IPS-11a (cell line): ENCODE measurements around the gene CFAP206.
"Not testable (repeated sequence)": the region's sequence is repeated elsewhere in the genome, so short reads cannot be mapped to it uniquely, and the experiment has no call there.

Experiments used
- H3K4me3 ChIP-seq: one replicate; pipeline ENCODE4 v1.5.1; 2013; ENCODE audit warnings: low read depth, low read length, control low read depth

The CFAP206 gene

DNA sequence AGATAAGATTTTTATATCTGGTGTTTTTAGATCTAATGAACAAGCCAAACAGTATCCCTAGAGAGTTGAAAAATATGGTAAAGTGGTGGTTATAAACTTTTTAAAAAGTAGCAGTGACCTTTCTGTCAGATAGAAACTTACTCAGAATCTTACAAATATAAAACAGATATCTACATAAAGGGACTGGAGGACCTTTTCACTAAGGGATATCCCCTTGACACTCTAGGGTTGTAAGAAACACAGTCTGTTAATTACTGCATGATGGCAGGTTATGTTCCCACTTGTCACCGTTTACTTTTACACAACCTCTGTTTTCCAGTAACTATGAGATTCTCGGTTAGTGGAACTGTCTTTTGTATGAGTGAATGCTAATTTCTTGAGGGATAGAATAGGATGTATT, 11.5 kb downstream of the CFAP206 start:
- H3K4me3 ChIP-seq = no peak overlapping the region

DNA sequence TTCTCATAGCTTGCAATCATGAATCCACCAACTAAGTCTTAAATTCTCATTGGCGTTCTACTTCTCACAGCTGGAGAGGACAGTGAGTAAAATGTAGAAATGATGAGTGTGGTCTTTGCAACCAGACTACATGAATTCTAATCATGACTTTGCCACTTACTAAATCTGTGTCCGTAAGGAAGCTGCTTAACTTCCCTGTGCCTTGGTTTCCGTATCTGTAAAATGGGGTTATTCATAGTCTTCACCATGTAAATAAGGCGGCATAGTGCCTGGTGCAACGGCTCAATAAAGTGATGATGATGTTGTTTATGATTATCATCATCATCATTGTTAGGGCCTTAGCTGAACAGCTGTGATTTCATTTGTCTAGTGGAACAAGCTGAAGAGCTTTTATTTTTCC, 12.6 kb downstream of the CFAP206 start:
- no peak overlapping the region for H3K4me3 ChIP-seq

DNA sequence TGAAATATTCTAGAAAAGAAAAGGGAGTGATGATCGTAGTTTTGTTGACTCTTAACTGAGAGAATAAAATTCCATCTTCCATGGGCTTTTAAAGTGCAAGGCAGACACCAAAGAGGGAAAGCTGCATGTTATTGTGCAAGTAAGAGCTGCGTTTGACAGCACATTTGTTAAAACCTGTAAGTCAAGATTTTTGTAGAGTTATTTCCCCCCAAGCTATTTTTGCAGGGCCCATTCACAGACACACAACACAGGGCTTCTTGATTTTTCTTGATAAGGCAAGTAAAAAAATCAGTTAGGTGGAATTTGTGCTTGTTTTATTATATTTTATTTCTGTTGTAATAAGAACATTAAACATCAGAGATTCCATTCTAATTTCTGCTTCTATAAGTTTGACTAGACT, 13.8 kb downstream of the CFAP206 start:
- no peak overlapping the region for H3K4me3 ChIP-seq

DNA sequence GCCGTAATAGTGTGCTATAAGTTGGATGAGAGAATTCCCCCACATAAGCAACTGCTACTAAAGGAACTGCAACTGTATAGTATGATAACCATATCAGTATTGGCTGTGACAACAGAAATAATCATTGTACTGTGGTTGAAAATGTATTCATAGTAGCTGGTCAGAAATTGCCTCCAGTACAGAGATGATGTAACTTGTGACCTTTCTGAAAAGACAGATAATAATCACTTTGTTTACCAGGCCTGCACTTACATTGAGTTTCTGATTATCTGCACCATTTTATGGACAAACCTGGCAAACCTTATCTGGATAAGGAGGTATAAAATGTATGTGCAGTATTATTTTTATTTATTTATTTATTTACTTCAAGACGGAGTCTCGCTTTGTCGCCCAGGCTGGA, 19.0 kb downstream of the CFAP206 start:
- H3K4me3 ChIP-seq = no peak overlapping the region

DNA sequence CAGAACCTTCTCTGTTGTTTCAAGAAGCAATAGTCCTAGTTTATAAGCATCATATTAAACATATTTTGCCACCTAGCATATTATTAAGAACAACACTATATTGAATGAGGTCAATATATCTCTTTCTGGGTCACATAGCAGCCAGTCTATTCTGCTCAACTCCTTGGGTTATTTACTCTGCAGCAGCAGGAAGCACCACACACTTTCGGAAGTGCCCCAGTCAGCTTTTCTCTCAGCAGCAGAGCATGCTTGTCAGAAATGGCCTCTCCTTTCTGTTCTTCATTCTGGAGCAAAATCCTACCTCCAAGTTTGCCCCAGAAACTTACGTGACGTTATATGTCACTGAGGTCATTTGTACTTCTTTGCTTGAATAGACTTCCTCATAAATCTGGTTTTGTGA, 22.7 kb downstream of the CFAP206 start:
- H3K4me3 ChIP-seq = no peak overlapping the region

DNA sequence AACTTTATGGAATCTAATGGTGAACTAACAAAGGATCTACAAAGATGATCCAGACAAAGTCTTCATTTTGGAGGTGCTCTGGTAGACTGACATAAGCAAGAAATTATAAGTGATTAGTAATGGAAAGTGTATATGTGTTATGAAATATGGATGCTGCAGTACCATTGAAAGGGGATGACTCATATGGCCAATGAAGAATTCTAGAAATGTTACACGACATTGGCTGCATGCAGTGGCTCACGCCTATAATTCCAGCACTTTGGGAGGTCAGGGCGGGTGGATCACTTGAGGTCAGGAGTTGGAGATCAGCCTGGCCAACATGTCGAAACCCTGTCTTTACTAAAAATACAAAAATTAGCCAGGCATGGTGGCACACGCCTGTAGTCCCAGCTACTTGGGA, 23.5 kb downstream of the CFAP206 start:
- no peak overlapping the region for H3K4me3 ChIP-seq

DNA sequence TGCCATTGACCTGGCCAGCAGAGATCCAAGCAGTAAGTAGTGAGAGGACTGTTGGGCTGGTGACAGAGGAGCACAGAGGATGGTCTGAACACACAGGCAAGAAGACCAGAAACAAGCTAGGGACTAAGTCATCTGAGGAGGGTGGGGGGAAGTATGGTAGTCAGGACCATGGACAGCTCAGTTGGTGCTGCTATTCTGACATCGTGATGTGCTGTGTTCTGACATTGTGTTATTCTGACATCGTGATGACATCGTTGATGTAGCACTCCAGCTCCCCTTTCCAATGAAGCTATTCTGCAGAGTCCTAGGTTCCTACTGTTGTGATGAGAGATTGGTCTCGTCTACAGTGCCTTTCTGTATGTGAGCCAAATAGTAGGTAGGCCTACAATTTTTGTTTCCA, 28.7 kb downstream of the CFAP206 start:
- H3K4me3 ChIP-seq = no peak overlapping the region

DNA sequence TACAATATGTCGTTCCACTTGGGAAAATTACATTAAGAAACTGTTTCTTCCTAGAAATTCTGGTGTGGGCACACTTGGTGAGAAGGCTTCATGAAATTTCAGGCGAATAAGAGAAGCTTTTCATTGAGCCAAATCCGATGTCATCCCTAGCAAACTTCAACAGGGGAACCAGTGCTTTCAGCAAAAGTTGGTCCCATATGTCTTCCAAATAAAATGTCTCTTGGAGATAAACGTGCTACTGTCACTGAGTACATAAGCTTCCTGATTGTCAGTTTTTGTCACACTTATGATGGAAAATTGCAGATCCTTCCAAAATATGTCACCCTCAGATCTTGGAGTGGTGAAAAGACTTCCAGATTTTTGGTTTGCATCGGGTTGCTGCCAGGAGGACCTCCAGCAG, 33.9 kb downstream of the CFAP206 start:
- no peak overlapping the region for H3K4me3 ChIP-seq

DNA sequence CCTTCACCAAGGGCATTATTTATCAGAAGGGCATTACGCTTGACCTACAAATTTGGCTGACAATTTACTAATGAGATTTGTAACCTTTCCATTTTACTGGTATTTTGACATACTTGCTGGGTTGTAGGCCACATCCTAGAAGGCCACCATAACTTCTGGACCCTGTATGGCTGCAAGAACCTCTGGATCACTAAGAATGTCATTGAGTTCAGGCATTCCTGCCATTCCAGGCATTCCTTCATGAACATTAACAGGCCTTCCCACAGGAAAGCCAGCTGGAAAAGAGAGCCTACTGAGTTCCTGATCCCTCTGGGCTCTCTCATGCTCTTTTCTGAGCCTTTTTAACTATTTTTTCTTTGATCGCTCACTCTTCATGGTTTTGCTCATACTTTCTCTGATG, 36.6 kb downstream of the CFAP206 start:
- no peak overlapping the region for H3K4me3 ChIP-seq

DNA sequence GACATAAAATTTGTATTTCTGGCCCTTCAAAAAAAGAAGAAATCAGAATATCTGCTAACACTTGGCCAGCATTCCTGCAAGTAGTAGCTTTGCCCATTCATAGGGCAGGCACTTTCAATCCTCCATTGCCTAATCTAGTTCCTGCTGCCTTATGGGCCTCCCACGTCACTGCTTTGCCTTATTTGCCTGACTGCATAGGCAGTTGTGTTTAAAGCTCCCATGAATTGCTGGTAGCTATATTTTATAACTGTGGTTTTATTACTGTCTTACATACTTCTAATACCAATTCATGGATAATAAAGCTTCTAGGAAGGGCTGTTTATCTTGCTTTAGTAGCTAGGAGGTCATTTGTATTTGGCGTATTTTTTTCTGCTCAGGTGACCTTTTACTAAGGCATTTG, 57.3 kb downstream of the CFAP206 start:
- no peak overlapping the region for H3K4me3 ChIP-seq

DNA sequence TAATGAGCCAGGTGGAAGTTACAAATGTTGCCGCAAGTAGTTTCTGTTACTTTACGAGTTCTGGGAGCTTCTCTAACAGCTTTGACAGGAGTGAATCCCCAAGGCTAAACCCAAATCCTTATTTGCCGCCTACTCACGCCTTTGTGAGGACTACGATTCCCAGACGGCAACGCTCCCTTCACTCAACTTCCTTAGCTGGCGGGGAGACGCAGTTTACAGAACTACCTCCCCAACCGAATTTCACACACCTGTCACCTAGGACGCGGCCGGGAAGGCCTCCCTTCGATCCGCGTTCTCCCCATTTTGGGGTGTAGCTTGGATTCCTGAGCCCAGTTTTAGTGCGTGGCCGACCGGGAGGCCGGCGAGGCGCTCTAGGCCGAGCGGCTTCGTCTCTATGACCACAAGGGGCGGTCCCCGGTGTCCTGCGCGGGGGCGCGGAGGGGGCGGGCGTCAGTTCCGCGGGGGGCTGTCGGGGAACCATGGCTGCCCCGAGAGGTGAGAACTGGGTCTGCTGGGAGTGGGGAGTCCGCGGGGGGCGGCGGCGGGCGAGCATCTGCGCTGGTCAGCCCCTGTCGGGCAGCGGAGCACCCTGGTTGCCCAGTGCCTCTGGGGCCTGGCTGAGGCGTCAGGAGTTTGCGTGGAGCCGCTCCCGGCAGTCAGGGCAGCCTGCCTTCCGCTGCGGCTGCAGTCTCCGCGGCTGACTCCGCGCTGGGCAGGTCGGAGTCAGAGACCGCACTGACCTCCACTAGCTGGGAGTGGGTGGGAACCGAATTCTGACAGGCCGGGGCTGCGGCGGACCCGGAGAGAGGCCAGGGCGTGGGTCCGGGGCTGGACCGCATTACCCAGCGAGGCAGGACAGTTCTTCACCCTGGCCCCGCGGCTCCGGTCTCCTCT, 65.0 kb downstream of the CFAP206 start, which contains the start of gene SLC35A1:
TSS of gene SLC35A1 (plus strand) at position 450 of the 894 bp plus-strand sequence. CDS start at position 480, 30 bp downstream.
- peak within 1 kb of the TSS; percentile 95 for H3K4me3 ChIP-seq

DNA sequence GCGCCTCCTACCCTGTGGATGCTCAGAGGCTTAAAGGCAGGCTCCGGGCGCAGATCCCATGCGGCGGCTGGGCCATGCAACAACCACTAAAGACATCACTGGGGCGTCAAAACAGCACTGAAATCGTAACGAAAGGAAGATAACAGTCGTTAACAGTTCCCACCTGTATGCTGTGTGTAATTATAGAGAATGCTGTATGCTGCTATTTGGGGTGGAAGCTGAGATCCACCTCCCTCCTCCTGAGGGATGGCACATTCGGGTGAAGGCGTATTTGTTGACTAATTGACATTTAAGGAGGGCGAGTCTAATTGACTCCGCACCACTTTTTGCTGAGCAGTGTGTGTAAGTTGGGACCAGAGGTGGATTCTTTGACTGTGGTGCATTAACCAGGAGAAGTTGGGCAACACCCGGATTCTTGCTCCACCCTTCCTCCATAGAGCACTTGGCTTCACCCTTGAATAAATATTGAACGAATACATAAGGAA, 65.7 kb downstream of the CFAP206 start:
- peak overlapping the region; percentile 95 for H3K4me3 ChIP-seq

DNA sequence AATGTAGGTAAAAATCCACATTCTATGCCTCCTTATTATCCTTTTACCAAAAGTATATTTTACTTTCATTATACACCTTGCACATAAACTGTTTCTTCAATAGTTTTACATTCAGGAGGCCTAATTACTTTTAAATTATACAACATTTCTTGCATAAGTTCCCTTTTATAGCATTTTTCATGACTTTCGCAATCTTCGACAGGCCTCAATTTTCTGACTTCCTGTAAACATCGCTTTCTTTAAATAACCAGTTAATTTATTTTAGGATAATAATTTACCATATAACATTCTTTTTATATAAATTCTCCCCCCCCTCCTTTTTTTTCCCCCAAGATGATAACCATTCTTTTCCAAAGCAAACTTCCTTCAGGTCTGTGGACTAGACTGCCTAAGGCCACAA, 74.2 kb downstream of the CFAP206 start:
- H3K4me3 ChIP-seq = no peak overlapping the region

DNA sequence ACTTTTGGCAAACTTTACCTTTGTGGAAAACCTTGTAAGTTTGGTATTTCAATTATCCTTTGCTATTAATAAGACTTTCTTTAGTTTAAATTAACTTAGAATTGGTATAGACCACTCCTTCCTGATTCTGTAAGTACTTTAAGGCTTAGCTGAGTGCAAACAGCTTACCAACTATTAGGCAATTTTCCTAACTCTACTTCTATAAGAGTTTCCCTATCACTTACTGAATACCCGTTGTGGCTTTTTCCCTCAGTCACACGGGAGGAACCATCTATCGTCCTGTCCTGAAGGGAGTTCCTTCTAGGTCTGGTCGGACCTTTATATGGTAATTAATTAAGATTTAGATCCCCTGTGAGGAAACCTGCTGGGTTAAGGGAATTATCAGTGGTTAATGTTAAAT, 74.6 kb downstream of the CFAP206 start:
- H3K4me3 ChIP-seq = no peak overlapping the region

DNA sequence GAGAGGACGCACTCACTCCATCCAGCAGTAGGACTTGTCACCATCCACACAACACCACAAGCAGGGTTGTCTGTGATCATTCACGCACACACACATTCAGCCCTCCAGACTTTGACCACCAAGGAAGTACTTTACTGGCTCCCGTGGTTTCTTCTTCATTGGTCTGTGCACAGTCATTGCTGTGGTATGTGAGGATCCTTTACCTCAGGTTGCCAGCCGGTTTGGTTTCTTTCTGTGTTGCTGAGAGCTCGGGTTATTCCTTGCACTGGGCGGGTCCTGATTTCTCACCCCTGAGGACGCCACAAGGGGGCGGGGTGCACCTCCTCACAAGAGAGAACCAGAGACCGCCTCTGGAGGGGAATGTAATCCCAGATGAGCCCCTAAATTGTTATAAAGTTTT, 76.2 kb downstream of the CFAP206 start:
- H3K4me3 ChIP-seq = no peak overlapping the region

DNA sequence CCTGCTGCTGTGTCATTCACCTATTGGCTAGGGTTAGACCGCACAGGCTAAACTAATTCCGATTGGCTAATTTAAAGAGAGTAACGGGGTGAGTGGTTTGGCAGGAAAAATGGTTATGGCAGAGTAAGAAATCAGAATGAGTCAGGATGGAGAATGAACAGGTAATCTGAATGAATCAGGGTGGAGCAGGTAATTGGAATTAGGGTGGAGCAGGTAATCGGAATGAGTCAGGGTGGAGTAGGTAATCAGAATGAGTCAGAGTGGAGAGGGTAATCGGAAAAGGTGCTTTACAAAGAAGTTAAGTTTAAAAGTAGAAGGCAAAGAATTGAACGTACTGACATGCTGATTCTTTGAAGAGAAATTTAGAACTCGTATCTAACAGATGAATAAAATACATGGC, 76.7 kb downstream of the CFAP206 start:
- H3K4me3 ChIP-seq = no peak overlapping the region

DNA sequence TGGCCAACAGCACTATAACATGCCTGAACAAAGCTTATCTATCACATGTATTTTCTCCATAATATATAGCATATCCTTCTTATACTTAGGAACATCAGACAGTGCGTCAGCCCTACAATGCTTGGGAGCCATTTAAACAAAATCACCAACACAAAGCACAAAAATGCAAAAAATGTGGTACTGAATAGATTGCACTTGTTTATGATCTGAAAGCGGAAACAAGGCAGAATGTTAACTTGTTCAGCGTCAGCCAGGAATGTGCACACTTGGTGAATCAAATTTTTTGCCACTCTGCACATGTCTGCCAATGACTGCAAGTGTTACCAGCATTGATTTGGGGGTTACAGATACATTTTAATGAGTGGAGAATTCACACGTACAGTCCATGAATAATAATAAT, 79.8 kb downstream of the CFAP206 start:
- H3K4me3 ChIP-seq = no peak overlapping the region

DNA sequence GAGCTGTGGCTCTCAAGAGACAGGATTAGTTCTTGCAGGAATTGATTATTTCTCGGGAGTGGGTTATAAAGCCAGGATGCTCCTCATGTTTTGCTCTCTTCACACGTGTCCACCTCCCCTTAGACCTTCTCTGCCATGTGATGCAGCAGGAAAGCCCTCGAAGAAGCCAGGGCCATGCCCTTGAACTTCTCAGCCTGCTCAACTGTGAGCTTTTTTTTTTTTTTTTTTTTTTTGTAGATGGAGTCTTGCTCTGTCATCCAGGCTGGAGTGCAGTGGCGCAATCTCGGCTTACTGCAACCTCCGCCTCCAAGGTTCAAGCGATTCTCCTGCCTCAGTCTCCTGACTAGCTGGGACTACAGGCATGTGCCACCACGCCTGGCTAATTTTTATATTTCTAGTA, 81.6 kb downstream of the CFAP206 start:
- H3K4me3 ChIP-seq = not testable (repeated sequence)

DNA sequence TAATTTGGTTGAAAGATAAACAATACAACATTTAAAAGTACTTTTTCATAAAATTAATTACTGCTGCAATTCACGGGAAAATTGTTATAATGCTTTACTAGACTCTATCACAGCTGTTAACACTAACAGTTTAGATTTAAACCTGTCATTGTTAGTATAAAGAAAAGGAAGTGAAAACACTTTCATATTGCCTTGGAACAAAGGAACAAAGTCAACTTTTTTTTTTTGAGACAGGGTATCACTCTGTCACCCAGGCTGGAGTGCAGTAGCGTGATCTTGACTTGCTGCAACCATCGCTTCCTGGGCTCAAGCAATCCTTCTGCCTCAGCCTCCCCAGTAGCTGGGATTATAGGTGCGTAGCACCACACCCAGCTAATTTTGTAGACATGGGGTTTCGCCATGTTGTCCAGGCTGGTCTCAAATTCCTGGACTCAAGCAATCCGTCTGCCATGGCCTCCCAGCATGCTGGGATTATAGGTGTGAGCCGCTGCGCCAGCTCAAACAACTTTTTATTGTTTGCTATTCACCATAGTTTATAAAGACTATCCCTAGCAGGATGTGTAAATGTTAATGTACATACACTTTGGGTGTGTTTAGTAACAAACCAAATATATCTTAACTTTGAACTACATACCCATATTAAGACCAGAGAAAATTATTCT, 87.1 kb downstream of the CFAP206 start:
- no peak overlapping the region for H3K4me3 ChIP-seq

DNA sequence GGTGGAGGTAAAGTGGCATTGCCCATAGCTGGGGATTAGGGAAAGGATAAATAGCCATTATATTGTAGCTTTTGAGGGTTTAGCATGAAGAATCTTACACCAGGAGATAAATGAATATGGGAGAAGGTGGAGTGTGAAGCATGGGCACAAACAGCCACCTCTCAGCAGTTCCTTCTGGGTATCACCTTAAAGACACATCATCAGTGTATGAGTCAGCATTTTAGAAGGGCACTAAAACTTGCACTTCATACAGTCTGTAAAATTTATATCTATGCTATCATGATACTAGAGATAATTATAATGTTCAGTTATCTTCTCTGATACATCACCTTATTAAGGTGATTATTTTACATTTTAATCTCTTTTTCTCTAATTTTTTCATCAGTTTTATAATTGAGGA, 90.3 kb downstream of the CFAP206 start:
- H3K4me3 ChIP-seq = no peak overlapping the region

DNA sequence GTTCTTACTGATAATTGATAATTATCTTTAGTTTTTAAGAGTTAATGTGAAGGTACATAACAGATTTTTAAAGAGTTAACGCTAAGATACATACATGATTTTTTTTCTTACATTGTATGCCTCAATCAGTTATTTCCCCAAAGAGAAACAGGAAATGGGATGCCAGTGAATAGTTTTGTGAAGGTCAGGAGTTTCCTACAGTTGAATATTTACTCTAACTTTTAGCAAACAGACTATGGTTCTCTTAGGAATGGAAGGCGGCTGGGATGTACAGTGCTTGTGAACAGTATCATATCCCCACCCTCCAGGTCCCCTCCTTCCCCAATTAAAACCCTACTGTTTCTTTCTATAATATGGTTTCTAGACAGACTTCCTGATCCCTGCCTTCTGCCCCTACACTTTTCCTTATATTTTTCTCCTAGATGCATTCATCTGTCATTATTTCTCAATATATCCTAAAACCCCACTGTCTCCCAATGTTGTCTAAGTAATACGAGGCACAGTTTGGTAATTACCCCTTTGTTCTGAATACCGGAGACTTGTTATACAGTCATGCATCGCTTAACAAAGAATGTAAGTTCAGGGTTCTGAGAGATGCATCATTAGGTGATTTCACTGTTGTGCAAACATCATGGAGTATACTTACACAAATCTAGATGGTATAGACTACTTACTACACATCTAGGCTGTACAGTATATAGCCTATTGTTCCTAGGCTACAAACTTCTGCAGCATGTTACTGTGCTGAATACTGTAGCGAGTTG, 94.2 kb downstream of the CFAP206 start:
- H3K4me3 ChIP-seq = no peak overlapping the region
